ENCODE data around the gene SEC31B. TPM values are rescaled to one million over a fixed set of nuclear protein-coding genes. Genes with fewer than 3 reads are reported as not detected.

The SEC31B gene
- total and polyA plus RNA-seq, 2 experiments from 2014 or later, result 2.9 to 6.7 TPM

- Histone ChIP-seq H3K27ac (ENCODE audit: low read depth) (no peak overlapping the region), H3F3A (replicated peaks; ENCODE audit: low read depth) (no peaks in the 10 kb centered on the region), H3K27me3 (ENCODE audit: insufficient read depth) (no peaks in the 10 kb centered on the region), H4K20me1 (replicated peaks; ENCODE audit: insufficient read depth) (no peaks in the 10 kb centered on the region), H2AFZ (no peak overlapping the region; the same call in 1 of the 2 replicates), H3K9me2 (ENCODE audit: insufficient read depth) (no peaks in the 10 kb centered on the region), H3K4me3 (no peak overlapping the region), H3K4me1 (ENCODE audit: insufficient read depth) (no peaks in the 10 kb centered on the region), H3K4me2 (no peak overlapping the region), H3K79me2 (replicated peaks; ENCODE audit: insufficient read depth) (no peaks in the 10 kb centered on the region), H3K36me3 (ENCODE audit: insufficient read depth) (no peaks in the 10 kb centered on the region)
- no peak for ATAC-seq
- peaks cover 9% of the 10 kb centered on the region for H3K27me3 Mint-ChIP-seq (ENCODE audit: insufficient read depth, low read depth, poor library complexity)
- DNase-seq (ENCODE audit: low spot score), result no peak
- H3K36me3 Mint-ChIP-seq (ENCODE audit: low read depth), result no peaks in the 10 kb centered on the region
- no peak for TF ChIP-seq REST (IDR thresholded peaks at IDR 0.05; ENCODE audit: unreplicated experiment)
- no peak for TF ChIP-seq ETS1 (IDR thresholded peaks at IDR 0.05)
- TF ChIP-seq STAT1 (IDR thresholded peaks at IDR 0.05; ENCODE audit: unreplicated experiment), result no peak
- TF ChIP-seq NANOG (IDR thresholded peaks at IDR 0.05; ENCODE audit: borderline replicate concordance), result no peak
- TF ChIP-seq ZNF114 (CRISPR knock-in tag; IDR thresholded peaks at IDR 0.05), result no peak
- TF ChIP-seq ZNF331 (CRISPR knock-in tag; IDR thresholded peaks at IDR 0.05; ENCODE audit: low read depth), result no peak
- no peak for TF ChIP-seq ZNF462 (CRISPR knock-in tag; IDR thresholded peaks at IDR 0.05)
- TF ChIP-seq JUNB (IDR thresholded peaks at IDR 0.05; ENCODE audit: unreplicated experiment), result no peak
- TF ChIP-seq POLR2AphosphoS5 (IDR thresholded peaks at IDR 0.05; ENCODE audit: low read depth), result no peak
- no peak for TF ChIP-seq EZH2phosphoT487 (IDR thresholded peaks at IDR 0.05; ENCODE audit: unreplicated experiment)
- no peak for TF ChIP-seq EZH2 (IDR thresholded peaks at IDR 0.05; ENCODE audit: low read depth, unreplicated experiment)
- TF ChIP-seq CREB1 (CRISPR knock-in tag; IDR thresholded peaks at IDR 0.05; ENCODE audit: low read depth), result no peak
- no peak for TF ChIP-seq CTCF (conservative IDR thresholded peaks at IDR 0.05; ENCODE audit: low read depth in 2 of 2)
- H3K4me3 Mint-ChIP-seq, result no peak overlapping the region
- H3K4me1 Mint-ChIP-seq, result peaks cover 10% of the 10 kb centered on the region
- H3K27ac Mint-ChIP-seq, result no peak overlapping the region
- H3K9me3 Mint-ChIP-seq, result no peaks in the 10 kb centered on the region; the same call in 2 of the 3 replicates
These were observed 80.9 kb downstream of the SEC31B start for GRCh38 chr10:100438674-100439315.
